ENCODE results near the gene CEP85. TPM values are rescaled to one million over a fixed set of nuclear protein-coding genes. Genes with fewer than 3 reads are reported as not detected.

CEP85 gene
- total and polyA plus RNA-seq, 2 of the 13 experiments (the other 11 are each of a cell fraction or from before 2014, with no cell fraction given): 16.1 to 26.7 TPM

- TF ChIP-seq, protein P1, sequence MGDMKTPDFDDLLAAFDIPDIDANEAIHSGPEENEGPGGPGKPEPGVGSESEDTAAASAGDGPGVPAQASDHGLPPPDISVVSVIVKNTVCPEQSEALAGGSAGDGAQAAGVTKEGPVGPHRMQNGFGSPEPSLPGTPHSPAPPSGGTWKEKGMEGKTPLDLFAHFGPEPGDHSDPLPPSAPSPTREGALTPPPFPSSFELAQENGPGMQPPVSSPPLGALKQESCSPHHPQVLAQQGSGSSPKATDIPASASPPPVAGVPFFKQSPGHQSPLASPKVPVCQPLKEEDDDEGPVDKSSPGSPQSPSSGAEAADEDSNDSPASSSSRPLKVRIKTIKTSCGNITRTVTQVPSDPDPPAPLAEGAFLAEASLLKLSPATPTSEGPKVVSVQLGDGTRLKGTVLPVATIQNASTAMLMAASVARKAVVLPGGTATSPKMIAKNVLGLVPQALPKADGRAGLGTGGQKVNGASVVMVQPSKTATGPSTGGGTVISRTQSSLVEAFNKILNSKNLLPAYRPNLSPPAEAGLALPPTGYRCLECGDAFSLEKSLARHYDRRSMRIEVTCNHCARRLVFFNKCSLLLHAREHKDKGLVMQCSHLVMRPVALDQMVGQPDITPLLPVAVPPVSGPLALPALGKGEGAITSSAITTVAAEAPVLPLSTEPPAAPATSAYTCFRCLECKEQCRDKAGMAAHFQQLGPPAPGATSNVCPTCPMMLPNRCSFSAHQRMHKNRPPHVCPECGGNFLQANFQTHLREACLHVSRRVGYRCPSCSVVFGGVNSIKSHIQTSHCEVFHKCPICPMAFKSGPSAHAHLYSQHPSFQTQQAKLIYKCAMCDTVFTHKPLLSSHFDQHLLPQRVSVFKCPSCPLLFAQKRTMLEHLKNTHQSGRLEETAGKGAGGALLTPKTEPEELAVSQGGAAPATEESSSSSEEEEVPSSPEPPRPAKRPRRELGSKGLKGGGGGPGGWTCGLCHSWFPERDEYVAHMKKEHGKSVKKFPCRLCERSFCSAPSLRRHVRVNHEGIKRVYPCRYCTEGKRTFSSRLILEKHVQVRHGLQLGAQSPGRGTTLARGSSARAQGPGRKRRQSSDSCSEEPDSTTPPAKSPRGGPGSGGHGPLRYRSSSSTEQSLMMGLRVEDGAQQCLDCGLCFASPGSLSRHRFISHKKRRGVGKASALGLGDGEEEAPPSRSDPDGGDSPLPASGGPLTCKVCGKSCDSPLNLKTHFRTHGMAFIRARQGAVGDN (CRISPR knock-in tag; IDR thresholded peaks at IDR 0.05): peak; percentile 94
- peak; percentile 90; the same call in 1 of the 2 replicates for TF ChIP-seq ZNF510 (CRISPR knock-in tag; IDR thresholded peaks at IDR 0.05; ENCODE audit: low read depth)
- no peak for TF ChIP-seq SKI (IDR thresholded peaks at IDR 0.05; ENCODE audit: partially characterized antibody)
- no peak for TF ChIP-seq TCF12 (IDR thresholded peaks at IDR 0.05)
- 0 out of 2 replicates have a peak, but pooled peaks have one; percentile 18 for TF ChIP-seq TCF12 (CRISPR knock-in tag; IDR thresholded peaks at IDR 0.05)
- TF ChIP-seq ZNF225 (CRISPR knock-in tag; IDR thresholded peaks at IDR 0.05): peak; percentile 11; the same call in 1 of the 2 replicates
- TF ChIP-seq HHEX (CRISPR knock-in tag; IDR thresholded peaks at IDR 0.05): no peak
- TF ChIP-seq ARNT2 (CRISPR knock-in tag; IDR thresholded peaks at IDR 0.05; ENCODE audit: low read depth): peak; percentile 31
- TF ChIP-seq ZNF512 (CRISPR knock-in tag; IDR thresholded peaks at IDR 0.05): no peak
- peak; percentile 66; the same call in 1 of the 2 replicates for TF ChIP-seq ZNF782 (CRISPR knock-in tag; IDR thresholded peaks at IDR 0.05; ENCODE audit: borderline replicate concordance)
- TF ChIP-seq HDAC2 (CRISPR knock-in tag; IDR thresholded peaks at IDR 0.05): peak; percentile 62; the same call in 1 of the 2 replicates
- peak; percentile 78; the same call in 1 of the 2 replicates for TF ChIP-seq ZNF749 (CRISPR knock-in tag; IDR thresholded peaks at IDR 0.05; ENCODE audit: borderline replicate concordance)
- no peak for TF ChIP-seq TRIM24 (CRISPR knock-in tag; IDR thresholded peaks at IDR 0.05)
- peak; percentile 56 for TF ChIP-seq ZNF768 (CRISPR knock-in tag; IDR thresholded peaks at IDR 0.05)
- no peak; the same call in 1 of the 2 replicates for TF ChIP-seq SNAI1 (CRISPR knock-in tag; IDR thresholded peaks at IDR 0.05; ENCODE audit: borderline replicate concordance)
- TF ChIP-seq ZNF598 (CRISPR knock-in tag; IDR thresholded peaks at IDR 0.05; ENCODE audit: borderline replicate concordance): peak; percentile 72; the same call in 1 of the 2 replicates
- no peak for TF ChIP-seq ZBTB21 (CRISPR knock-in tag; IDR thresholded peaks at IDR 0.05)
- TF ChIP-seq DNMT3B (CRISPR knock-in tag; conservative IDR thresholded peaks at IDR 0.05): no peak
- TF ChIP-seq ZFP36L1 (CRISPR knock-in tag; IDR thresholded peaks at IDR 0.05): peak; percentile 91
- TF ChIP-seq ARID4A (CRISPR knock-in tag; IDR thresholded peaks at IDR 0.05; ENCODE audit: borderline replicate concordance): peak; percentile 91
Measured at GRCh38 chr1:26233903-26234643, at the start of gene CEP85 (continued).

Data from HepG2 (cell line).